ENCODE measurements around the gene TOMM34. TPM values are rescaled to one million over a fixed set of nuclear protein-coding genes. Genes with fewer than 3 reads are reported as not detected.

TOMM34 gene
- total and polyA plus RNA-seq, 4 donors, result 4.4 to 12.1 (median 7.8) TPM

GRCh38 chr20:45008521-45009049, 48.4 kb upstream of the TOMM34 start:
- Histone ChIP-seq H3K36me3 (ENCODE audit: control insufficient read depth in 4 of 4, insufficient read depth in 3 of 4, low read depth in 1 of 4, low read length in 3 of 4) (peaks cover 2 to 13% (median 6%) of the 10 kb centered on the region in 4 donors), H3K9ac (ENCODE audit: low read depth in 1 of 2, low read length in 2 of 2) (no peak overlapping the region), H3K4me1 (ENCODE audit: control insufficient read depth in 4 of 4, insufficient read depth in 4 of 4, low read length in 3 of 4) (no peaks in the 10 kb centered on the region), H3K9me3 (ENCODE audit: control insufficient read depth in 4 of 4, low read length in 3 of 4) (no peaks in the 10 kb centered on the region), H3K27ac (ENCODE audit: low read depth in 1 of 2, low read length in 2 of 2) (no peak overlapping the region), H3K4me3 (ENCODE audit: low read depth in 1 of 3, low read length in 3 of 3) (no peak overlapping the region), H3K27me3 (ENCODE audit: control insufficient read depth in 4 of 4, insufficient read depth in 4 of 4, low read length in 3 of 4) (no peaks in the 10 kb centered on the region)
- TF ChIP-seq RAD21 (IDR thresholded peaks at IDR 0.05), result no peak
- TF ChIP-seq REST (IDR thresholded peaks at IDR 0.05), result no peak
- no peak for TF ChIP-seq EGR1 (IDR thresholded peaks at IDR 0.05; ENCODE audit: low read depth in 2 of 2)
- no peak for TF ChIP-seq HNF4G (IDR thresholded peaks at IDR 0.05)
- no peak for TF ChIP-seq ZBTB33 (IDR thresholded peaks at IDR 0.05)
- no peak for TF ChIP-seq FOXA1 (IDR thresholded peaks at IDR 0.05)
- TF ChIP-seq CTCF (IDR thresholded peaks at IDR 0.05; ENCODE audit: low read depth, low read length, missing input control), result no peak
- no peak for TF ChIP-seq GABPA (IDR thresholded peaks at IDR 0.05 in 1 of 2, conservative IDR thresholded peaks at IDR 0.05 in 1 of 2)
- TF ChIP-seq SP1 (IDR thresholded peaks at IDR 0.05), result no peak
- TF ChIP-seq JUND (IDR thresholded peaks at IDR 0.05), result no peak
- no peak for DNase-seq (ENCODE audit: low spot score)

- DNase-seq (ENCODE audit: low spot score), result no peak
- Histone ChIP-seq H3K9ac (ENCODE audit: low read depth in 1 of 2, low read length in 2 of 2) (no peak overlapping the region), H3K36me3 (ENCODE audit: control insufficient read depth in 4 of 4, insufficient read depth in 3 of 4, low read depth in 1 of 4, low read length in 3 of 4) (peaks cover 8 to 30% (median 24%) of the 10 kb centered on the region in 4 donors), H3K9me3 (ENCODE audit: control insufficient read depth in 4 of 4, low read length in 3 of 4) (no peaks in the 10 kb centered on the region), H3K4me1 (ENCODE audit: control insufficient read depth in 4 of 4, insufficient read depth in 4 of 4, low read length in 3 of 4) (no peaks in the 10 kb centered on the region), H3K27ac (ENCODE audit: low read depth in 1 of 2, low read length in 2 of 2) (no peak overlapping the region), H3K4me3 (ENCODE audit: low read depth in 1 of 3, low read length in 3 of 3) (no peak overlapping the region), H3K27me3 (ENCODE audit: control insufficient read depth in 4 of 4, insufficient read depth in 4 of 4, low read length in 3 of 4) (no peaks in the 10 kb centered on the region)
- TF ChIP-seq RAD21 (IDR thresholded peaks at IDR 0.05) (no peak), TAF1 (conservative IDR thresholded peaks at IDR 0.05) (no peak), JUND (IDR thresholded peaks at IDR 0.05) (no peak), FOXA2 (IDR thresholded peaks at IDR 0.05) (no peak), CTCF (IDR thresholded peaks at IDR 0.05; ENCODE audit: low read depth, low read length, missing input control) (no peak), FOXA1 (IDR thresholded peaks at IDR 0.05) (no peak), YY1 (IDR thresholded peaks at IDR 0.05) (no peak)
- WGBS, result 90% methylated on average over 5 of the region's 5 CpGs
Observed at GRCh38 chr20:44997668-44998067, 37.5 kb upstream of the TOMM34 start.
